Umbilical cord (tissue), 2 donors: ENCODE data around the gene KIAA2012. TPM values are rescaled to one million over a fixed set of nuclear protein-coding genes. Genes with fewer than 3 reads are reported as not detected.
A peak's percentile ranks its signal among the peaks of the same experiment; 100 is the strongest.

Experiments
- DNase-seq: peaks from one replicate; pipeline ENCODE4 v3.0.0-alpha.2; 2015; ENCODE audit warnings: low spot score
- total RNA-seq: library from RNA; depleted of rRNA; stranded (reverse); fragments of >200 nt; gene quantifications from one replicate; pipeline ENCODE4 v1.2.3, GENCODE V29; 2014; ENCODE audit warnings: low replicate concordance; ENCODE audit not compliant: insufficient read depth

KIAA2012 gene
- total RNA-seq, 1 donor from 2014 or later: 1.7 TPM

DNA sequence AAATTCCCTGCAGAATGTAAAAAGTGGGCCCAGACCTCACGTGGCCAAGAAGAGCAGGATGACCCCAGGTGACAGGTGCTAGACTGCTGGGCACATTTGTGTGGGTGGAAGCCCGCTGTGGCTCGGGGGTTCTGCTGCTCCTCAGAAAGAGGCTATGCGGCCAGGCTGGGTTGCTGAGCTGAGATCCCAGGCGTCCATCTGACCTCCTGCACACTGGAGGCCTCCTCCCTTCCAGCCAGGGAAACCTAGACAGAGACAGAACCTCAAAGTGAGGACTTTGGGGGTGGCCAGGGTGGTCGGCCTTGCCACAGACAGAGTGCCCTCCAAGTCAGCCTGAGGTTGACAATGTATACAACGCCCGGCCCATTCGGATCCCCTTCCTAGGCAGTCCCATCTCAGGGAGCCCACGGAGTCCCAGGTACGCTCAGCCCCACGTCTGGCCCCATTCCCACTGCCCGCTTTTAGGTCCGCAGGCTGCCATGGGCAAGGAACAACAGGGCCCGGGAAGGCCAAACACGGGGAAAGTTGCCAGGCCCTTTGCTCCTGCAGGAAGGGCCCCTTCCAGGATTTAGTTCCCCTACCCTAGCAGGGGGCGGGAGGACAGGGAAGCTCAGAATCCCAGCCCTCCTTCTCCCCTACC is 75.6 kb downstream of the KIAA2012 start:
- DNase-seq: no peak

DNA sequence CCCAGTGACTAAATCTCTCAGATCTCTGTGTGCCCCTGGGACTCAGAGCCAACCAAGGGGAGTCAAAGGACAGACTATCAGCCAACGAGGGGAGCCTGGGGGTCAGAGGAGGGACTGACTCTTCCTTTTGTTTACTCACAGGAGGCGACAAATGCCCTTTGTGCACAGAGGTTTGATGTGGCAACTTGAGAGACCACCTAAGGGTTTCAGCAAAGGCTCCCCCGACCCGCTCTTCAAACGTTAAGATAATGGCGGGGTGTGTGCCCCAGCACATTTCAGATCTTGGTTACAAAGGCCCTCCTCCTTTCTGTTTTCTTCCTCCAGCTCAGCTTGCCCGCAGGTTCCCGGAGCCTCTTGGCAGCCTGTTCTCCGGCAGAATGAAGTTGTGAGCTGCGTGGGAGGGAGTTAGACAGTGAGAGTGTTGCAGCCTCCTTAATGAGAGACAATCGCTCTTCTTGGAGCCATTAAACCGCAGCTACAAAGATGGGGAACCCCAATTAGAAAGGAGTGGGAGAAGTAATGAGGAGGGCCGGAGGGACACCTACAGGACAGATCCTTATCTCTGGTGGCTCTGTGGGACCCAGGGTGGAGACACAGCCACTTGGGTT is 76.2 kb downstream of the KIAA2012 start:
- DNase-seq: peak; percentile 50

DNA sequence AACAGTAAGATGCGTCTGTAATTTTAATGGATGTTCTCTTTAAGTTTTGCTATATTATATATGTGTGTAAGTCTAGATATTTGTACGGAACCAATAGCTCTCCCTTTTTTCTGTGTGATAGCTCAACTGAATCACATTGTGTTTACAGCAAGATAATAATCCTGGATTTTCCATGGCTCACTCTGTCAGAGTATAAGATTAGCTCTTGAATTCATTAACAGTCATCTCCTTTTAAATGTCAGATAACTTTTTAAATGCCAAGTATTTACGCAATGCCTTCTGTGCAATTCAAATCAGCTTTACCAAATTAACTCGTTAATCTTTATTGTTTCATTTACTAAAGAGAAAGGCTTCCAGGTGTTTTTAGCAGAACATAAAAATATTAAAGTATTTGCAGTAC is 76.9 kb downstream of the KIAA2012 start:
- no peak for DNase-seq

DNA sequence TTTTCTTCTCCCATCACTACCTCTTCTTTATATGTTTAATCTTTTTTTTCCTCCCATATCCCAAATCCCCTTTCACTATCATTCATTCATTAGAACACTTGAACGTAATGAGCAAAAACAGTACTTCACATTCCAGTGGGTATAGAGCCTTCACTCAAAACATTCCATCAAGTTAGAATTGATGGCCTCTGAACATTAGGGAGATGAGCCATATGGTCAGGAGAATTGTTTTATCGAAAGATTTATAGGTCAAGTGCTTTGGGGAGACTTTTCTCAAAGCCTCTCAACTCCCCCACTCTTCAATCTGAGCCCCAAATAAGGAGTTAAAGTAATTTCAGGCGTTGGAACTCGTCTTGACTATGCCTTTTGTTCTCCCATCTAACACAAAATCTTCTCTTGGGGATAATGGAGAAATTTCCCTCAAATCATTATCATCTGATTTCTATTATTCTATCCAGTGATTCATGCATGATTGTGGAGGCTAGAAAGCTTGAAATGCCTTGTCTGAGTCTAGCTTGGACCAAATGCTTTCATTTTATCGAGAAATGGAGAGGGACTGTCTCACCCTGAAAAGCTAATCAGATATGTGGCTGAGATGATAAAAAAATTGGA is 79.2 kb downstream of the KIAA2012 start:
- no peak for DNase-seq

DNA sequence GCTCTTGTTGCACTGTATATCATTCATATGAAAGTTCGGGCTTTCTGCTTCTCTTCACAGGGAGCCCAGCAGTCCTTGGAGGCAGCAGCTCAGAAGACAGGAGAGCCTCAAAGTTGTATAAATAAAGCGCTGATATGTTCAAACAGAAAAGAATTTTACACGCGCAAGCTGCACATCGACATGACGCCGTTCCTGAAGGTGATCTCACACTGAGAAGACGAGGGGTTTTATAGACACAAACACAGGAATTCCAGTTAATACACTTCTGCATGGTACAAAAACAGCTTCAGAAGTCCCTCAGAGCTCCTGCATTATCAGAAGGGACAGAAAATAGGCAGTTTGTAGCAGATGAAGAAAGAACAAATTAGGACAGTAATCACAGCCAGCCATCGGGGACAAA is 81.6 kb downstream of the KIAA2012 start:
- no peak for DNase-seq

DNA sequence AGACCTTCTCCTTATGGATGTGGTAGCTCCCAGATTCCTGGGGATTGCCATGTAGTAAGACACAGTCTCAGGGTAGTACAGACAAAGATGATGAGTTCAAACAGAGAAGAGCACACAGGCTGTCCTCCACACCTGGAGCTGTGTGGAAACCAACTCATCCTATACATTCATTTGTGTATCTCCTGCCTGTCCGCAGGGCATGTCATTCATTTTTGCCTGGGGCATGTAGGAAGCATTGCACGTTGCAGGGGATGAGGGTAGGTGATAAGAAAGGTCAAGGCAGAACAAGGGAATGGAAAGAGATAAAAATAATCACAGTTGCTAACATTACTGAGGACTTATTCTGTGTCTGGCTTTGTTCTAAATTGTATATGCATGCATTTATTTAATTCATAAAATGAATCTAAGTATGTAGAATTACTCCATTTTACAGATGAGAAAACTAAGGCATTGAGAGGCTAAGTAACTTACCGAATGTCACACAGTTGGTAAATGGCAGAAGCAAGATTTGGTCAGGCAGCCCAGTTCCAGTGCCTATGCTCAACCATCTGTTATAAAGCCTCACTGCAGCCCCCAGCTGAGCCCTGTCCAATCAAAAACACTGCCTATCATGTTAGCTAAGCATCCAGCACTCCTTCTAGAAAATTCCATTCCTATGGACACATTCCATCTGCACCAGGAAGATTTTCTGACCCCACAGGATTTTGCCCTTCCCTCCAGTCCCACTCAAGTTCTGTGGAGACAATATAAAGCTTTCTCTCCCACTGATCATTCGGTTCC is 84.3 kb downstream of the KIAA2012 start:
- no peak for DNase-seq

DNA sequence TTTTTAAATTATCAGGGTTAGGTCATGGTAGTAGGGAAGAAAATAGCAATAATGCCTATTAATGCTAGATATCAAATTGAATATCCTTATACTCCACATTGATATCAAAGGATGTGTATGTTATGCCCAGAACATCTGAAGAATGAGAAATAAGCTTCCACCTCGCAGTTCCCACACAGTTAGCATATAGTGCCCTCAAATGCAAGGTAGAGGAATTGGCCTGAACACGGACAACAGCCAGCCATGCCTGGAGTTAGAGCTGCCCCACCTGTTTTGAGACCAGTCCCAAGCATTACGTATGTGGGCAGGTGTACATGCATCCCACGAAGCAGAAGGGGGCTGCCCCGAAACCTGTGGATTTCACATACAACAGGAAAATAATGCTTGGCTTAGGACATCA is 85.7 kb downstream of the KIAA2012 start:
- DNase-seq: peak; percentile 62

DNA sequence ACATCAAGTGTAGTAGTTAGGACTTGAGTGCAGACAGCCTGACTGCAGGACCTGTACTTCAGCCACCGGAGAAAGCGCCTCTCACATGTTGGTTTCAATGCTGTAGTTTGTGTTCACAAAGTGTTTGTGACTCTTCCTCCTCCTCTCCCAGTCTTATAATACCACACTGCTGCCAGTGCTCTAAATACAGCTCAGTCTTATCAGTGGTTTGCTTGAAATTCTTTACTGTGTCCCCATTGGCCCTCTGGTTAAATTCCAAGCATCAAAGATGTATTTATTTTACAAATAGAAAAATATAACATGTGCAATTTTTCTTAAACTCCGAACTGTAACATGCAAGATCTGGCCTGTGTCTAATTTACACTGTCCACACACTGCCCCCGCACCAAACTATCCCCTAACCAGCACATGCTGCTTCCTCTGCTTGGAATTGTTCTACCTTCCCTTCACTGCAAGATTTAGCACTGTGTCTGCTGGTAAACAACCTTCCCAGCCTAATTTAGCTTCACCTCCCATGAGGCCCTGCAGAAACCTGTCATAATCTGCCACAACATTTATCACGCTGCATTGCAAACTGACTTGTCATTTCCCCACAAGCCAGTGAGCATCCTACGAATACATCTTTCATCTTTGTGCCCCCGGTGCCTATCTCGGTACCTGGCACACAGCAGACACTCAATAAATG is 88.2 kb downstream of the KIAA2012 start:
- DNase-seq: peak; percentile 60

DNA sequence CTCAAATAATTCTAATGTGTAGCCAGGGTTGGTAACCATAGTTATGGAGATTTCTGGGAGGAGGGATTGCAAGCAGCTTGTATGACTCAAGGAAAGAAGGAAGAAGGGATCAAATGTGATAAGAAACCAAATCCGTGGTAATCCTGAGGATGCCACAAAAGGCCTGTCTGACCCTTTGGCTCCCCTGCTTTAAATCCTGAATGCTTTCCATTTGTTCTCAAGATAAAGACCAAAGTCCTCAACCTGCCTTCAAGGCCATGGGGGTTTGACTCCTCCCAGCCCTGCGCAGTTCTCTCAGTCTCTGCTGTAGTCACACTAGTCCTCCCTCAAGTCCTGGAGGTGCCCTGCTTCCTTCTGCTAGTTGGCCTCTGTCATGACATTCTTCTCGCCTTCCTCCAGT is 91.4 kb downstream of the KIAA2012 start:
- DNase-seq: peak; percentile 96

DNA sequence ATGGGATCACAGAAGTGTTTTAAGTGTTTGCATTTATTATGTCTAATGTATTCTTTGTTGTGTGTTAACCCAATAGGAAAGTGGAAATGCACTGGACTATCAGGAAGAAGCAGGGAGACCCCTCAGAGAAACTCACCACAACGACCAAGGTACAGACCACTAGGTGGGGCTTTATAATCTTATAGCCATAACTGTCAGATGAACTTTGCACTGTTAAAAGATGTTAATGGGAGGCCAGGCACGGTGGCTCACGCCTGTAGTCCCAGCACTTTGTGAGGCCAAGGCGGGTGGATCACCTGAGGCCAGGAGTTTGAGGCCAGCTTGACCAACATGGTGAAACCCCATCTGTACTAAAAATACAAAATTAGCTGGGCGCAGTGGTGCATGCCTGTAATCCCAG is 92.2 kb downstream of the KIAA2012 start:
- no peak for DNase-seq

DNA sequence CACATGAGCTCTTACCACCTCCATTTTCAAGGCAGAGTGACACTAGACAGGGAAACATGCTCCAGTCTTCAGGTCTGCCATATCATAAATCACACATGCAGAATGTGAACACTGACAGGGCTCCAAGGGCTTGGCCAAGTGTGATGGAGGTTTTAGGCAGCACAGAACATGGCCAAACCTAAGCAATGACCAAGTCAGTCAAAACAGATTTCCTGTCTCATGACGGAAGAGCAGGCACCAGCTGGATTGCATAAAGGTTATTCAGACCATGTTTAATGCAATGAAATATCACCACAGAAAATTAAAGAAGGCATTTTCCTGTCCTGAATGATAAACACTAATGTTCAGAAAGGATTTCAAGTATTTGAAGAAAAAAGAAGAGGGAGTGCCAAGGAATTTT is 92.9 kb downstream of the KIAA2012 start:
- no peak for DNase-seq

DNA sequence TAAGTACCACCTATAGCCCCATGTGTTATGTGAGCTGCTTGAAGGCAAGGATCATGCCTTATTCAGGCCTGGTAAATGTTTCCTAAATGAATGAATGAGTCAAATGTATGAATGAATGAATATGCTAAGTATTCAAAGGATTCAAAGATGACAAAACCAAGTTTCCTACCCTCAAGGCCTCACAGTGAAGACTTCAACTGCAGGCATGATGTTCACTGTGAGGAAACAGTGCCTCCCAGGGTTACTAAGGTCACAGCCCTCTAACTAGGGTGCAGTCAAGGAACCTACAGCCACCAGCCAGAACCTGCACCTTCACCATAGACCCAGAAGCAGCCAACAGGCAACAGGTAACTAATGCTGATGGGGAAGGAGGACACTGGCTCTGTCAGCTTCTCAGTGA is 96.1 kb downstream of the KIAA2012 start:
- no peak for DNase-seq

DNA sequence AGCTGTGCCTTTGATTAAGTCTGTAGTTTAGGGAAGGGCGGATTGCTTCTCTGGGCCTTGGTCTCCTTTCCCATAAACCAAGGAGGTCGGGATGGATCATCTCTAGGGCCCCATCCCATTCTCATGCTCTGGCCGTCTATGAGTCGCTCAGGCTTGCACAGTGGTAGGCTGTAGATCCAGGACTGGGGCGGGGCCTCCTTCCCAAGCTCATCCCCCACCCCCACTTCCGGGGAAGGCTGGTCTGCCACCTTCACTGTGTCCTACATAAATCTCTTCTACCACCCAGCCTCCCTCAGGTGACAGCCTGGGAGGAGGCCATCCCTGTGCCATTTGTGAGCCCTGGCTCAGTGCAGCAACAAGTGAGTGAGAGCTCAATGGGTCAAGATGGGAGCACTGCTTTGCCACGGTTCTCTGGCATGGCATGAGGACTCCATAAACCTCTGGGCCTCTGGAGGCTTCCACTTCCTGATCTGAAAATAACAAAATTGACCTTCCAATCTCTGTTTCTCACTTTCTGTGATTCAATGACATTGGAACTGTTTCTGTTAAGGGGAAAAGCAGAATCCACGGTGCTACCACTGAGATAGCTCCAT is 96.9 kb downstream of the KIAA2012 start:
- DNase-seq: no peak

DNA sequence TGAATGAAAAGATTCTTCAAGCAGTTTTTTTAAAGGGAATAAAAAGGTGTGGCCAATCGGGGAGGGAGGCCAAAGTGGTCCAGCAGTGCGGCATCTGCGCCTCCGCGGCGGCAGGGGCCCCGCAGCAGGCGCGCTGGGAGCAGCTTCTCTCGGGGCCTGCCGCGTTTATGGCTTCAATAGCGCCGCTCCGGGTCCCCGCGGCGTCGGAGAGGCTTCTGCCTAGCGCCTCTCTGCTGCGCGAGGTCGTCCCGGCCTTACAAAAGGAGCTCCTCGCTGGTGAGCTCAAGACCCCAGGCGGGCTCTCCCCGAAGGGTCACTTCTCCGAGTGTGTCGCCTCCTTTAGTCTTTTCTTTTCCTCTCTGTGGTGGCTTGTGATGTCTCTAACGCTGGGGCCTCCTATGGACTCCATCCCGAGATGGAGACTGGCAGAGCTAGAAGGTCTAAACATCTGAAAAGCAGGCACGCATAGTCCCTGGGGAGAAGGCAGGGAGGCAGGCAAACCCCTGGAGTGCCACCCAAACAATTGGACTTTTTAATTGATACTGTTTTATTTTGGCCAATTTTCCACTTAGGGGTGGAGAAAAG is 98.3 kb downstream of the KIAA2012 start:
- DNase-seq: peak; percentile 30

DNA sequence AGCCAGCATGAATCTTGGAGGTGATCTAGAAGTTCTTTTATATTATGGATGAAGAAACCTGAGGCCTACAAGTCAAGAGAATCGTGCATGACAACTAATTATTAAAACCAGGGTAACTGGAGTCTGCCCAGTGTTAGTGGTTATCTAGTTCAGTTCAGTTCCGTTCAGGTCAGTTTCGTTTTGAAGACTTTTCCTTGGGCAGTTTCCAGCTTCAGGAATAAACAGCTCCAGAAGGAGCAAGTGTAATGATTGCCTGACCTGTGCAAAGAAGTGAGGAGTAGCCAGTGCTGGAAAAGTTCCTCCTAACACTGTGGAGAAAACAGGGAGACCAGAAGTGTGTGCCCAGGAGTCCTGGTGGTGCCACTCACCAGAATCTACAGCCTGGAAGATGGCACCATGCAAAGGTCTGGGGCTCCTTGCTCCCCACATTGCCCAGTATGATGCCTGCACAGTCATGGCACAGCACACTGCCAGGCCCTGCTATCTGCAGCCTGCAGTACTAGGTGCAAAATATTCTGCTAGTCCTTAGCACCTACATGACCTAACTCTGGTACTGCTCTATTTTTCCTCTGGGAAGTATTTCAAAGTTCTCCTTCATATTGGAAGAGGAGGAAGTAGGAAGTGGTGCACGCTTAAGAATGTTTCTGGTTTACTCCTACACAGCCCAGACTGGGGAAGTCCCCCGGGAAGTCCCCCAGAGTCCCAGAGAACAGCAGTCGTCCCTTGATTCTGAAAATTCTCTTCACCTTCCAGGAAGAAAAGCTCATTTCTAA is 99.6 kb downstream of the KIAA2012 start:
- DNase-seq: no peak

DNA sequence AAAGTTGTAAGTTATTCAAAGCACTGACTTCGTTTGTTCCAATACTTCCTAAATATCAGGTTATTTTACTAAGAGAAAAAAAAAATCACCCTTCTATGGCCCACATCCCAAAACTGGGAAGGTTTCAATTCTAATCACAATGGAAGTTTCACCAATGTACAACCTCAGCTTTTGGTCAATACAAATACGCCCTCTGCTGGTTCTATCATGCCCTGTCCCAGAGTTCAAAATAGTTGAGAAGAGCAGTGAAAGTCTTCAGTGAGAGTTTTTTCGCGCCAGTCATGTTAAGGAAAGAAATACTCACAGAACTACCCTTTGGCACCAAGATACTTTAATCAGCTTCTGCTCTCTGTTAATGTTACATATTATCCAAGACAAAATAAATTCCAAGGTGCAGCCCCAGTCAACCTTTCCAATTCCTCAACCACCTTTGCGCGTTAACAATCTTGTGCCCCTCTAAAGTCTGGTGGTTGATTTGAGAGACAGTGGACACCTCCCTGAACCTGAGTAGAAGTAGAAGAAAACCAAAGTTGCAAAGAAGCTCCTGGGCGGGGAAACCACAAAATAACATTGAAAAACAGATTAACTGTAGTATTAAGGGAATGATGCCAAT is 105.4 kb downstream of the KIAA2012 start:
- peak; percentile 79 for DNase-seq

DNA sequence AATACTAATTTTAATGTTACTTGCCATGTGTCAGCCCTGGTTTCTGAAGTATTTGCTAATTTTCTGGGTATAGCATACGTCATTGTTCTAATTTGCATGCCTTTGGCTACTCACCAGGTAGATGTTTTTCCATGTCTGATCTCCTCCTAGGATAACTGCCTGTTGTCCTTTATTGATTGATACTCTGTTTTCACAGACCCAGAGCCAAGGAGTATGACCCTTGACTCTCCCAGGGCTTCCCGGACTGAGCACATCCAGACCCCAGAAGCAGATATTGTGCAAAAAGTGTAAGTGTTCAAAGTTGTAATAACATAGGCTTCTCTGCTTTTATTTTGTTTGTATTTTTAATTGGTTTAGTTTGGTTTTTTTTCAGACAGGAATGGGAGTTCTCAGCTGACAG is 111.5 kb downstream of the KIAA2012 start:
- no peak for DNase-seq

DNA sequence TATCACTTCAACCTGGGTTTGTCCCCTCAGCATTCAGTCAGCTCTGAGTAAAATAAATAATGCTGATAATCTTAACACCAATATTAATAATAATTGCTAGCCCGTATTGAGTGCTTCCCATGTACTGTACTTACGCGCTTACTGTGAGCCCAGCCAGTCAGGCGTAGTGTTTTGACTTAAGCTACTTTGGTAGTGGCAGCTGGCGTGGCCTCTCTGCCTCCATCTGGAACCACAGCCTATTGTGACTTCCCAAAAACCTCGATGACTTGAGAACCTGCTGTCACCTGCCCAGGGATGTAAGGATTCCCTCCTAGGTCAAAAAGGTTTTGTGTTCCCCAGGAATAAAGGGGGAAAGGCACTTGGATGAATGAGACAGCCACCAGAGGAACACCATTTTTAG is 112.1 kb downstream of the KIAA2012 start:
- no peak for DNase-seq

DNA sequence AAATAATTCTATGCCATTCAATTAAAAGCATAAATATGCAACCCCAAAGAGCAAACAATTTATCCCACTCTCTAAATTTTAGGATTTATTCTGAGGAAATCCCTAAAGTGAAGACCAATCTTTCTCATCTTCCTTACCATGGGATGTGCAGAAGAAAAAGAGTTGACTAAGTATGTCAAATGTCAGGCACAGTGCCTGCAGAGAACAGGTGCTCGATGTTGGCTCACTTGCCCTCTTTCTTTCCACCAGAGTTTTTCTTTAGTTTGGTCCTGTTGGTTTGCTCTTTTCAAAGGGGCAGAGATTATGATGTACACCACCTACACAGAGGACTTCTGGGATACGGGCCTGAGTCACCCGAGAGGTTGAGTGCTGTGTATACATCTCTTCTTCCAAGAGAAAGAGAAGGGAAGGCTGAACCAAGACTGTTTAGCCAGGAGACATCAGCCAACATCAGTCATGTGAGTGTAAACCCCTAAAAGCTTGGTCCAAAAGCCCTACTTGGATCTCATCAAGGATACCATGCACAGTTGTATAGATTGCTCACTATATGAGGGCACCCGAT is 113.7 kb downstream of the KIAA2012 start:
- no peak for DNase-seq

DNA sequence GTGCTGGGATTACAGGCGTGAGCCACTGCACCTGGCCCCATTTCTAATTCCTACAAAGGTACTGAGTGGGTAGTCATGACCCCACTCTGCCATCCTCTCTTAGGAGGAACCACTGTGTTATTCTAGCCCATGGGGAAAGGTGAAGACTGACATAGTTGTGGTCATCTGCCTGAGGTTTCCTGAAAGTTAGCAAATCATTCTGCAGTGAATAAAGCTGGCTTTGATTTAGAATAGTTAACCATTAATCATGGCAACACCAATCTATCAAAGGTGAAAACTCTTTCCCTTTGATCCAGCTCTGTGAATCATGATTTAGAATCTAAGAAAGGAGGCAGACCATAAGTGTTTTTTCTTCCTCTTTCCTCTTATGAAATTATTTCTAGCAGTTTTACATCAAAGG is 114.5 kb downstream of the KIAA2012 start:
- no peak for DNase-seq
